GM19467 (cell line): ENCODE measurements around the gene RAP2A.

Experiments used
- ATAC-seq: cut with Tn5 transposase; IDR thresholded peaks from one replicate; pipeline ENCODE4 v1.9.1; 2021; ENCODE audit warnings: mild to moderate bottlenecking, moderate library complexity; ENCODE audit not compliant: unreplicated experiment

The RAP2A gene

GRCh38 chr13:97446448-97446847, 12.5 kb downstream of the RAP2A start:
- no peak for ATAC-seq

- ATAC-seq = peak; percentile 76
Observed at GRCh38 chr13:97448503-97449251, 14.7 kb downstream of the RAP2A start.

GRCh38 chr13:97454699-97455098, 20.7 kb downstream of the RAP2A start:
- no peak for ATAC-seq

- ATAC-seq = no peak
Observed at GRCh38 chr13:97456047-97456446, 22.1 kb downstream of the RAP2A start.

- peak; percentile 35 for ATAC-seq
Observed at GRCh38 chr13:97459215-97459777, 25.3 kb downstream of the RAP2A start.

GRCh38 chr13:97460004-97460775, 26.2 kb downstream of the RAP2A start:
- peak; percentile 95 for ATAC-seq

- no peak for ATAC-seq
Observed at GRCh38 chr13:97460853-97461252, 26.9 kb downstream of the RAP2A start.

GRCh38 chr13:97464561-97464960, 30.6 kb downstream of the RAP2A start:
- no peak for ATAC-seq

GRCh38 chr13:97466722-97467121, 32.8 kb downstream of the RAP2A start:
- ATAC-seq = no peak

GRCh38 chr13:97468331-97468730, 34.4 kb downstream of the RAP2A start:
- ATAC-seq = no peak

GRCh38 chr13:97471711-97472110, 37.7 kb downstream of the RAP2A start:
- ATAC-seq = no peak

- ATAC-seq = no peak
Observed at GRCh38 chr13:97474349-97474980, 40.5 kb downstream of the RAP2A start.

- no peak for ATAC-seq
Observed at GRCh38 chr13:97475011-97475410, 41.0 kb downstream of the RAP2A start.

GRCh38 chr13:97477844-97478243, 43.9 kb downstream of the RAP2A start:
- ATAC-seq = no peak

- ATAC-seq = no peak
Observed at GRCh38 chr13:97478247-97478646, 44.3 kb downstream of the RAP2A start.

GRCh38 chr13:97483465-97483864, 49.5 kb downstream of the RAP2A start:
- ATAC-seq = no peak

GRCh38 chr13:97484301-97484700, 50.3 kb downstream of the RAP2A start:
- ATAC-seq = no peak

GRCh38 chr13:97485320-97485719, 51.4 kb downstream of the RAP2A start:
- ATAC-seq = no peak

- ATAC-seq = no peak
Observed at GRCh38 chr13:97490702-97491307, 56.8 kb downstream of the RAP2A start.

- ATAC-seq = no peak
Observed at GRCh38 chr13:97491452-97491851, 57.5 kb downstream of the RAP2A start.

GRCh38 chr13:97492257-97492656, 58.3 kb downstream of the RAP2A start:
- ATAC-seq = no peak
